HG03175 (cell line): ENCODE measurements around the gene OR5B3.
A peak's percentile ranks its signal among the peaks of the same experiment; 100 is the strongest.
"Not testable (repeated sequence)": the region's sequence is repeated elsewhere in the genome, so short reads cannot be mapped to it uniquely, and the experiment has no call there.

Experiments used
- ATAC-seq: cut with Tn5 transposase; IDR thresholded peaks from one replicate; pipeline ENCODE4 v1.9.1; 2021; ENCODE audit warnings: mild to moderate bottlenecking, moderate library complexity; ENCODE audit not compliant: unreplicated experiment

The OR5B3 gene

DNA sequence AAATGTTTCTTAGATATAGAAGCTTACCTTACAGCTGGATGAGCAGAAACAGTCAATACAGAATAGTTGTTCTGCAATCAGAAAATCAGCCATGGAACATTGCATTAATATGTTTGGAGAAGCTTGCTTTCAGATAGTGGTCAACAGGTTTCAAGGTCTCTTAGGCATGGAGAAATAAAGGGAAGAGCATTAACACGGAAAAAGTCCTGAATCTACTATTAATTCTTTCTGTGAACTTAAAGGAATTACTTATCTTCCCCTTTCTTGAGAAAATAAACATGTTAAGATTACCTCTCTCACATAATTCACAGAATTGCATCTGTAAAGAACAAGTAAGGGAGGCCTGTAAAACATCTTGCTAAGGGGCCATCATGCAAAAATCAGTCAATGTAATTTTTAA lies at the start of gene OR5B3:
Gene OR5B3 (minus strand): TSS at position 101 of the 400 bp plus-strand sequence. CDS start 3,465 bp downstream, outside the sequence.
- no peak for ATAC-seq

DNA sequence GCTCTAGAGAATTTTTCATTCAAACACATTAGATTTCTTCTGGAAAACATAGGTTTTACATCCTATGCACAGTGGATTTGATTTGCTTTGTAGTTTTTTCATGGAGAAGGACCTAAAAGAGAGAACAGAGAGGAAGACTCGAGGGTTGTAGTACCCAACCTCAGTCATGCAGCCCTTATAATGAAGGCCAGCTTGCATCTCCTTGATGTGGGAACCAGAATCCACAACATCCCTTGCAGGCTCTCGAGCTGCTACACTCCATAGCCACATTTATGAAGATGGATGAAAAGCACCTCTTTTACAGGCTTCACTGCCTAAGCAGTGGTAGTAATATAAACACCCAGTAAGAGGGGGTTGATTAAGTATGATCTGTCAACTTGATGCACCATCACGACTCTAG lies 44.9 kb upstream of the OR5B3 start:
- ATAC-seq = no peak

GRCh38 chr11:58446294-58446693 lies 39.6 kb upstream of the OR5B3 start:
- no peak for ATAC-seq

- no peak for ATAC-seq
These were observed 37.6 kb upstream of the OR5B3 start for GRCh38 chr11:58444300-58444699.

DNA sequence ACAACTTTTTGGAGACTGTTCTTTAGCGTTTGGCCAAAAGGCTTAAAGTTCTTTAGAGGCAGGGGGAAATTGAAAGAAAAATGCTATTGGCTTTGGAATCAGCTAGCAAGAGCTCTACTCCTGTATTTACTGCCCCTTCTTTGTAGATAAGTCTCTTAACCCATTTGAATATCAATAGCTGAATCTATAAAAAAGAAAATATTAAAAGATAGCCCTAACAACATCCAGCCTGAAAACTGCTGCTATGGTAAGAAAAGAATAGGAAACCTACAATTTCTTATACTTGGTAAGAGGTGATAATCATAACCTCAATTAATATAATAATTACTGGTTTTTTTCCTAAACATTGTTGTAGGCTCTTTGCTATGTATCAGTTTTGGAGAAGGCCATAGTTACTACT lies 35.5 kb upstream of the OR5B3 start, which contains the start of gene OR5B12:
Gene OR5B12 (minus strand): TSS at position 101 of the 400 bp plus-strand sequence. CDS start 2,085 bp downstream, outside the sequence.
- no peak for ATAC-seq

- ATAC-seq = no peak
These were observed 31.8 kb upstream of the OR5B3 start for GRCh38 chr11:58438486-58438885.

GRCh38 chr11:58434217-58434616 lies 27.5 kb upstream of the OR5B3 start:
- no peak for ATAC-seq

DNA sequence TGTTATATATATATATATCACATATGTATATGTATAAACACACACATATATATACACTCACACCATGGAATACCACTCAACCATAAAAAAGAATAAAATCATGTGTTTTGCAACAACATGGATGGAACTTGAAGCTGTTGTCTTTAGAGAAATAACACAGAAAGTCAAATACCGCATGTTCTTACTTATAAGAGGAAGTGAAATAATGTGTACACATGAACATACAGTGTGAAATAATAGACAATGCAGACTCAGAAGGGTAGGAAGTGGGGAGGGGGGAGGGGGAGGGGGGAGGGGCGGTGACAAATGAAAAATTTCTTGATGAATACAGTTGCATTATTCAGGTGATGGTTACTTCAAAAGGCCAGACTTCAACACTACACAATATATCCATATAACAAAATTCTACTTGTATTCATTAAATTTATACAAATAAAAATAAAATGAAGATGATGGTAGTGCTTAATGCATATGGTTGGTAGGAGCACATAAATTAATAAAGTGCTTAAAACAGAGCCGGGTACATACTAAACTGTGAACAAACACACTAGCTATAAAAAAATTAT lies 27.0 kb upstream of the OR5B3 start:
- peak; percentile 88 for ATAC-seq

- no peak for ATAC-seq
These were observed 22.6 kb upstream of the OR5B3 start for GRCh38 chr11:58429273-58429672.

GRCh38 chr11:58428021-58428420 lies 21.3 kb upstream of the OR5B3 start, which contains the start of gene OR5B2:
TSS of gene OR5B2 (minus strand) at chr11:58428121. CDS start at chr11:58423261, 4,860 bp downstream.
- ATAC-seq = no peak

DNA sequence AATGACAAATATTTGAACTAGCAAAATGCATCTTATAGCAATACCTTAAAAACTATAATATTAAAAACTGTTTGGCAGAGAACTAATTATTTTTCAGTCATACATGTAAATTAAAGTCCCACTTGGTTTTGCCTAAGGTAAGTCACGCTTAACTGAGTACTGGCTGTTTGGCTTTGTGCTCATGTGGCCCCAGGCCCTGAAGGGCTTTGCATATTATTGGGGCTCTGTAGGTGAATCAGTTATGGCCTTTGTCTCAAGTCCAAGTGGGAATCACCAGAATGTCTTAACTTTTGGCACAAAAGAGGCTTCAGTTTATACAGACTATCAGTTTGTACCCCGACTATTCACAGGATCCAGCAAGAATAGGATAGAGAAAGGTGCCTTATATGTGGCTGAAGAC lies 7.1 kb downstream of the OR5B3 start:
- not testable (repeated sequence) for ATAC-seq

DNA sequence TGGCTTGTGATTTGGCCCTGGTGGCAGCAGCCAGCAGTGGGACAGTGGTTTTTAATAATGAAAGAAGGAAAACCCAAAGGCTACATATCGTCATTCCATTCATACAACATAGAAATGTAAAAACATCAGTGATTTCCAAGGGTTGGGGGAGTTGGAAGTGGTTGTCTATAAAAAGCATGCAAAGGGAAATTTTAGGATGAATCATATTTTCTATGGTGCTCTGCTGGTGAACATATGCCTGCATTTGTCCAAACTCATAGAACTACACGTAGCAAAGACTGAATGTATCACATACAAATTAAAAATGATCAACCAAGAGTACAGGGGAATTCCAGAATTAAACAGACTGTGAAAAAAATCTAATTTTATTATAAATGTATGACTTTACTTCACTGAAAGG lies 11.1 kb downstream of the OR5B3 start:
- no peak for ATAC-seq

- no peak for ATAC-seq
These were observed 12.5 kb downstream of the OR5B3 start for GRCh38 chr11:58394195-58394594.

DNA sequence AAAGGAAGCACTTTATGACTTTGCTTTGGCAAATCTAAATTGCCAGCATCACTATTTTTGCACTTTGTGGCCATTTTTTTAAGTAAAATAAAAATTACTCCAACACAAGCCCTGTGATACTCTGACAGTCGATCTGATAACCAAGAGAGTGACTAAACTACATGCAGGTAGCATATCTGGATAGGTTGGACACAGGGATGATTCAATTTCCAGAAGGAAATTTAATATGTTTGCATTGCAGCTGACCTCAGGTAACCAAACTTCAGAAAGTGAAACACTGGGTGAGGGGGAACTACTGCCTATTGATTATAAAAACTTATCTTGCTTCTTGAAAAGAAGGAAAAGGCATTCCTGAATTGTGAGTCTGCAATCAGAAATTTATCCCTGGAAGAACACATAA lies 13.9 kb downstream of the OR5B3 start:
- ATAC-seq = no peak

DNA sequence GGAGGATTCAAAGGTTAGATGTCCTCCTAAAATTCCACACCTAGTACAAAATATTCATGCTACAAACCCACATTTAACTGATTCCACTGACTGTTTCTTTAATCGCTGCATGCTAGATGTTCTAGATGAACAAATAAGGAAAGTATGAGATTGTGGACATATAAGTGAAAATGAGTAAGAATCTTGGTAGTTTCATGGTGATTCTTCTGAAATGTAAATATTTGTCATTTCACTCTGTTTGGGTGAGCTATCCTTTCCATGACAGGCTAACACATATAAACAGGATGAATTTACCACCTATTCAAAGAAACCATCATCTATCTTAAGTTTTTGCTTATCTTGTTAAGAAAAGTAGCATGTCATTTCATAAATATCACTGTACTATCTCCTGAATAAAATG lies 14.8 kb downstream of the OR5B3 start:
- no peak for ATAC-seq

- ATAC-seq = no peak
These were observed 16.1 kb downstream of the OR5B3 start for GRCh38 chr11:58390551-58391063.

DNA sequence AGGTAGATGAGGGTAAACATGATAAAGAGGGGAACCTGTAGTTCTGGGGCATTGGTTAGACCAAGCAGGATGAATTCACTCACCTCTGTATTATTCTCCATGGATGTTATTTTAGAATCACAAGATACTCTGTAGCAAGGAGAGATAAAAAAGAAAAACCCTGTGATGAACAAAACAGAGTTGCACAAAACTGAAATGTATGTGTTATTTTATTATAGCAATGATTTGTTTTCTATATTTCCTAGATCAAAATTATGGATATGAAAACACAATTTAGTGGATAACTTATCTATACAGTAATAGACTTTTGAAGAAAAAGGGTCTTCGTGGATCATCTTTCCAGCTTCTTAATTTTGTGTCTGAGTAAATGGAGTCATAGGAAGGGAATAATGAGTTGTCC lies 47.7 kb downstream of the OR5B3 start, which contains the start of gene OR5B17:
Gene OR5B17 (minus strand): TSS at position 101 of the 400 bp plus-strand sequence. CDS start 0 bp downstream, at position 101.
- ATAC-seq = no peak

GRCh38 chr11:58354727-58355126 lies 51.9 kb downstream of the OR5B3 start:
- ATAC-seq = no peak
